ENCODE results near the gene DGCR2. TPM values are rescaled to one million over a fixed set of nuclear protein-coding genes. Genes with fewer than 3 reads are reported as not detected.
"Not testable (repeated sequence)": the region's sequence is repeated elsewhere in the genome, so short reads cannot be mapped to it uniquely, and the experiment has no call there.

Gene DGCR2
- total RNA-seq, 1 donor from 2014 or later = 70.6 TPM

- Histone ChIP-seq H3K4me1 (no peaks in the 10 kb centered on the region), H3K4me3 (no peak overlapping the region), H3K27ac (no peak overlapping the region), H3K27me3 (no peaks in the 10 kb centered on the region), H3K9me3 (no peaks in the 10 kb centered on the region), H3K36me3 (peaks cover 99% of the 10 kb centered on the region)
- no peak for ATAC-seq
- intact Hi-C loops (cut with DNase I) = no loop called here
- TF ChIP-seq CTCF (IDR thresholded peaks at IDR 0.05) = no peak
- peak; percentile 48 for DNase-seq
These were observed 64.7 kb downstream of the DGCR2 start for GRCh38 chr22:19057539-19057938.

GRCh38 chr22:19056951-19057401 lies 65.2 kb downstream of the DGCR2 start:
- Histone ChIP-seq H3K9me3 (no peaks in the 10 kb centered on the region), H3K4me3 (no peak overlapping the region), H3K27me3 (no peaks in the 10 kb centered on the region), H3K36me3 (peaks cover 99% of the 10 kb centered on the region), H3K4me1 (no peaks in the 10 kb centered on the region), H3K27ac (no peak overlapping the region)
- ATAC-seq = no peak
- peak; percentile 48 for DNase-seq
- no peak for TF ChIP-seq CTCF (IDR thresholded peaks at IDR 0.05)
- intact Hi-C loops (cut with DNase I) = no loop called here

GRCh38 chr22:19055801-19056200 lies 66.4 kb downstream of the DGCR2 start:
- Histone ChIP-seq H3K36me3 (peaks cover 97% of the 10 kb centered on the region), H3K9me3 (no peaks in the 10 kb centered on the region), H3K4me3 (no peak overlapping the region), H3K27ac (no peak overlapping the region), H3K4me1 (no peaks in the 10 kb centered on the region), H3K27me3 (no peaks in the 10 kb centered on the region)
- TF ChIP-seq CTCF (IDR thresholded peaks at IDR 0.05) = no peak
- intact Hi-C loops (cut with DNase I) = no loop called here
- DNase-seq = peak; percentile 40
- no peak for ATAC-seq

GRCh38 chr22:19052941-19053541 lies 69.2 kb downstream of the DGCR2 start:
- TF ChIP-seq CTCF (IDR thresholded peaks at IDR 0.05) = no peak
- no peaks in the 10 kb centered on the region for H3K9me3 ChIP-seq
- H3K27ac ChIP-seq = no peak overlapping the region
- peaks cover 97% of the 10 kb centered on the region for H3K36me3 ChIP-seq
- ATAC-seq = no peak
- intact Hi-C loops (cut with DNase I) = no loop called here
- peak; percentile 19 for DNase-seq
- no peak overlapping the region for H3K4me3 ChIP-seq
- no peaks in the 10 kb centered on the region for H3K4me1 ChIP-seq
- H3K27me3 ChIP-seq = no peaks in the 10 kb centered on the region

- no peaks in the 10 kb centered on the region for H3K4me1 ChIP-seq
- peaks cover 97% of the 10 kb centered on the region for H3K36me3 ChIP-seq
- H3K4me3 ChIP-seq = no peak overlapping the region
- H3K9me3 ChIP-seq = no peaks in the 10 kb centered on the region
- no peaks in the 10 kb centered on the region for H3K27me3 ChIP-seq
- intact Hi-C loops (cut with DNase I) = no loop called here
- no peak for TF ChIP-seq CTCF (IDR thresholded peaks at IDR 0.05)
- ATAC-seq (peak; percentile 26), DNase-seq (peak; percentile 7)
- H3K27ac ChIP-seq = no peak overlapping the region
These were observed 70.7 kb downstream of the DGCR2 start for GRCh38 chr22:19051381-19052072.

- H3K27ac ChIP-seq; H3K27me3 ChIP-seq; H3K4me3 ChIP-seq; H3K9me3 ChIP-seq; ATAC-seq; H3K4me1 ChIP-seq; intact Hi-C loops (cut with DNase I): not testable (repeated sequence)
- DNase-seq = peak; percentile 12
- H3K36me3 ChIP-seq = peaks cover 97% of the 10 kb centered on the region
These were observed 71.4 kb downstream of the DGCR2 start for GRCh38 chr22:19050847-19051246.

All from upper lobe of right lung (tissue), 1 donor.